ENCODE results near the gene PTHLH. TPM values are rescaled to one million over a fixed set of nuclear protein-coding genes. Genes with fewer than 3 reads are reported as not detected.

Gene PTHLH
- total RNA-seq, 3 donors from 2014 or later (not counting 1 experiment from before 2014, with no cell fraction given) = not detected

GRCh38 chr12:27979145-27979544 lies 6.6 kb upstream of the PTHLH start:
- Histone ChIP-seq H3K36me3 (ENCODE audit: control insufficient read depth, insufficient read depth, low read length) (no peaks in the 10 kb centered on the region), H3K4me3 (ENCODE audit: low read length) (no peak overlapping the region), H3K27ac (ENCODE audit: low read length) (no peak overlapping the region), H3K9me3 (ENCODE audit: control insufficient read depth, insufficient read depth, low read length) (no peaks in the 10 kb centered on the region), H3K4me1 (ENCODE audit: control insufficient read depth, insufficient read depth, low read length) (no peaks in the 10 kb centered on the region), H3K27me3 (ENCODE audit: control insufficient read depth, insufficient read depth, low read length) (peaks cover 20% of the 10 kb centered on the region)
- intact Hi-C loops (cut with micrococcal nuclease) = no loop called here
- H3K27ac Mint-ChIP-seq = no peak overlapping the region
- H3K4me1 Mint-ChIP-seq = no peaks in the 10 kb centered on the region
- TF ChIP-seq, protein P1, sequence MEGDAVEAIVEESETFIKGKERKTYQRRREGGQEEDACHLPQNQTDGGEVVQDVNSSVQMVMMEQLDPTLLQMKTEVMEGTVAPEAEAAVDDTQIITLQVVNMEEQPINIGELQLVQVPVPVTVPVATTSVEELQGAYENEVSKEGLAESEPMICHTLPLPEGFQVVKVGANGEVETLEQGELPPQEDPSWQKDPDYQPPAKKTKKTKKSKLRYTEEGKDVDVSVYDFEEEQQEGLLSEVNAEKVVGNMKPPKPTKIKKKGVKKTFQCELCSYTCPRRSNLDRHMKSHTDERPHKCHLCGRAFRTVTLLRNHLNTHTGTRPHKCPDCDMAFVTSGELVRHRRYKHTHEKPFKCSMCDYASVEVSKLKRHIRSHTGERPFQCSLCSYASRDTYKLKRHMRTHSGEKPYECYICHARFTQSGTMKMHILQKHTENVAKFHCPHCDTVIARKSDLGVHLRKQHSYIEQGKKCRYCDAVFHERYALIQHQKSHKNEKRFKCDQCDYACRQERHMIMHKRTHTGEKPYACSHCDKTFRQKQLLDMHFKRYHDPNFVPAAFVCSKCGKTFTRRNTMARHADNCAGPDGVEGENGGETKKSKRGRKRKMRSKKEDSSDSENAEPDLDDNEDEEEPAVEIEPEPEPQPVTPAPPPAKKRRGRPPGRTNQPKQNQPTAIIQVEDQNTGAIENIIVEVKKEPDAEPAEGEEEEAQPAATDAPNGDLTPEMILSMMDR (IDR thresholded peaks at IDR 0.05) = no peak
- H3K4me3 Mint-ChIP-seq = no peak overlapping the region
- H3K9me3 Mint-ChIP-seq = peaks cover 0 to 2% of the 10 kb centered on the region in 2 donors
- peaks cover 25 to 48% of the 10 kb centered on the region in 2 donors for H3K27me3 Mint-ChIP-seq (ENCODE audit: low read depth in 2 of 2)
- H3K36me3 Mint-ChIP-seq = no peaks in the 10 kb centered on the region
- ATAC-seq (no peak), DNase-seq (no peak)

GRCh38 chr12:27975222-27976136 lies 2.9 kb upstream of the PTHLH start:
- no peaks in the 10 kb centered on the region for H3K36me3 Mint-ChIP-seq
- peaks cover 54 to 68% of the 10 kb centered on the region in 2 donors for H3K27me3 Mint-ChIP-seq (ENCODE audit: low read depth in 2 of 2)
- H3K4me1 Mint-ChIP-seq = no peaks in the 10 kb centered on the region
- H3K27ac Mint-ChIP-seq = no peak overlapping the region
- intact Hi-C loops (cut with micrococcal nuclease) = no loop called here
- H3K36me3 ChIP-seq (ENCODE audit: control insufficient read depth, insufficient read depth, low read length) = no peaks in the 10 kb centered on the region
- no peak for DNase-seq
- no peak overlapping the region for H3K4me3 ChIP-seq (ENCODE audit: low read length)
- no peak overlapping the region for H3K4me3 Mint-ChIP-seq
- TF ChIP-seq, protein P1 (IDR thresholded peaks at IDR 0.05) = no peak
- no peak overlapping the region for H3K27ac ChIP-seq (ENCODE audit: low read length)
- 4% methylated on average over 59 of the region's 61 CpGs for WGBS (ENCODE audit: insufficient coverage)
- no peaks in the 10 kb centered on the region for H3K4me1 ChIP-seq (ENCODE audit: control insufficient read depth, insufficient read depth, low read length)
- peaks cover 33% of the 10 kb centered on the region for H3K27me3 ChIP-seq (ENCODE audit: control insufficient read depth, insufficient read depth, low read length)
- ATAC-seq = no peak
- peaks cover 0 to 2% of the 10 kb centered on the region in 2 donors for H3K9me3 Mint-ChIP-seq
- H3K9me3 ChIP-seq (ENCODE audit: control insufficient read depth, insufficient read depth, low read length) = no peaks in the 10 kb centered on the region

DNA sequence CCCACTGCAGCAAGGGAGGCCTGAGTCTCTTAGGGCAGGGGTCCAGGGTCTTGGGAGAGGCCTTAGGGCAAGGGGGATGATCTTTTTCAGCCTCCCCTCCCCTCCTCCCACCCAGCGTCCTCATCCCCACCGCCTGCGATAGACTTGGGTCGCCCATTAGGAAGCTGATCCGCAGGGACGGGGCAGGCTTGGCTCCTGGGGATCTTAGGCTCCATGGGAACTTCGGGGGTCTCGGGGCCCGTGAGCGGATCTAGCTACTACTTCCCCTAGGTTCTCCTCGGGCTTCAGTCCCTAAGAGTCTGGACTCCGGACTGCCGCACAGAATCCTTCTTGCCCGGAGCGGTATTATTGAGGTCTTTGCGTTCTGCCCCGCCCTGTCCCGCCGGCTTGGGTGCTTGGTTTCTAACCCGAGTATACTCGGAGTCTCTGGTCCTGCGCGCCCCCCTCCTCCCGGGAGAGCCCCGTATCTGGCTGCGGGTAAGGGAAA lies 2.2 kb upstream of the PTHLH start:
- no peak overlapping the region for H3K27ac ChIP-seq (ENCODE audit: low read length)
- H3K36me3 ChIP-seq (ENCODE audit: control insufficient read depth, insufficient read depth, low read length) = no peaks in the 10 kb centered on the region
- Mint-ChIP-seq H3K4me3 (no peak overlapping the region), H3K27me3 (ENCODE audit: low read depth in 2 of 2) (peaks cover 57 to 65% of the 10 kb centered on the region in 2 donors), H3K36me3 (peaks cover under 1% of the 10 kb centered on the region), H3K9me3 (peaks cover 0 to 2% of the 10 kb centered on the region in 2 donors), H3K4me1 (peaks cover 2 to 3% of the 10 kb centered on the region in 2 donors), H3K27ac (no peak overlapping the region)
- 5% methylated on average over 26 of the region's 26 CpGs for WGBS (ENCODE audit: insufficient coverage)
- peaks cover 4% of the 10 kb centered on the region for H3K4me1 ChIP-seq (ENCODE audit: control insufficient read depth, insufficient read depth, low read length)
- H3K27me3 ChIP-seq (ENCODE audit: control insufficient read depth, insufficient read depth, low read length) = peaks cover 34% of the 10 kb centered on the region
- DNase-seq (no peak), ATAC-seq (no peak)
- no peaks in the 10 kb centered on the region for H3K9me3 ChIP-seq (ENCODE audit: control insufficient read depth, insufficient read depth, low read length)
- H3K4me3 ChIP-seq (ENCODE audit: low read length) = no peak overlapping the region
- TF ChIP-seq, protein P1 (IDR thresholded peaks at IDR 0.05) = no peak
- intact Hi-C loops (cut with micrococcal nuclease) = no loop called here
